Stimulated activated effector memory CD8-positive, alpha-beta T cell treated with anti-CD3 and anti-CD28 coated beads, Interleukin-12 subunit alpha, Interleukin-12 subunit beta, amount 100 ng/mL, for 72 hours (primary cell): ENCODE results near the gene RAD51D.

Experiments used
- ATAC-seq: fragments of 150-1000 bp; cut with Tn5 transposase; 2 replicates; pipeline ENCODE4 v1.10.0; 2021
- DNase-seq, 2 donors: peaks; one replicate each; pipeline ENCODE4 v3.0.0; 2021 to 2022; ENCODE audit warnings: low spot score in 2 of 2
- H3K27ac Mint-ChIP-seq: one replicate; pipeline ENCODE4 v1.8.0; 2022; ENCODE audit warnings: mild to moderate bottlenecking, mixed read lengths
- H3K36me3 Mint-ChIP-seq: one replicate; pipeline ENCODE4 v1.8.0; 2022; ENCODE audit warnings: mild to moderate bottlenecking, mixed read lengths
- H3K4me1 Mint-ChIP-seq: one replicate; pipeline ENCODE4 v1.8.0; 2022; ENCODE audit warnings: mixed read lengths
- H3K4me3 Mint-ChIP-seq: one replicate; pipeline ENCODE4 v1.8.0; 2022; ENCODE audit warnings: mild to moderate bottlenecking, mixed read lengths
- H3K9me3 Mint-ChIP-seq: one replicate; pipeline ENCODE4 v1.8.0; 2022; ENCODE audit warnings: mixed read lengths

The RAD51D gene

GRCh38 chr17:35149941-35150340 is 30.3 kb upstream of the RAD51D start:
- H3K9me3 Mint-ChIP-seq, result no peaks in the 10 kb centered on the region
- no peak overlapping the region for H3K4me3 Mint-ChIP-seq
- H3K4me1 Mint-ChIP-seq, result no peaks in the 10 kb centered on the region
- H3K36me3 Mint-ChIP-seq, result no peaks in the 10 kb centered on the region
- DNase-seq (no peak), ATAC-seq (no peak)
- no peak overlapping the region for H3K27ac Mint-ChIP-seq

- Mint-ChIP-seq H3K27ac (no peak overlapping the region), H3K4me3 (no peak overlapping the region), H3K9me3 (no peaks in the 10 kb centered on the region), H3K4me1 (peaks cover 6% of the 10 kb centered on the region), H3K36me3 (no peaks in the 10 kb centered on the region)
- no peak for ATAC-seq
- DNase-seq, result no peak
Measured at GRCh38 chr17:35148144-35148543, 28.5 kb upstream of the RAD51D start.

- Mint-ChIP-seq H3K36me3 (no peaks in the 10 kb centered on the region), H3K27ac (no peak within 1 kb of the TSS), H3K9me3 (no peaks in the 10 kb centered on the region), H3K4me3 (no peak within 1 kb of the TSS), H3K4me1 (peaks cover 6% of the 10 kb centered on the region)
- no peak for DNase-seq
- ATAC-seq, result no peak
Measured at GRCh38 chr17:35147375-35147905, 27.8 kb upstream of the RAD51D start, which contains the start of gene UNC45B. TSS of gene UNC45B (plus strand) at chr17:35147817. CDS start at chr17:35148264, 447 bp downstream.

- ATAC-seq (no peak), DNase-seq (no peak)
- H3K4me3 Mint-ChIP-seq, result no peak overlapping the region
- no peaks in the 10 kb centered on the region for H3K36me3 Mint-ChIP-seq
- H3K9me3 Mint-ChIP-seq, result no peaks in the 10 kb centered on the region
- H3K27ac Mint-ChIP-seq, result no peak overlapping the region
- H3K4me1 Mint-ChIP-seq, result peaks cover 6% of the 10 kb centered on the region
Measured at GRCh38 chr17:35146214-35146833, 26.7 kb upstream of the RAD51D start.

- Mint-ChIP-seq H3K9me3 (no peaks in the 10 kb centered on the region), H3K27ac (no peak overlapping the region), H3K4me1 (peaks cover 6% of the 10 kb centered on the region), H3K4me3 (no peak overlapping the region), H3K36me3 (peaks cover 9% of the 10 kb centered on the region)
- DNase-seq, result no peak
- ATAC-seq, result no peak
Measured at GRCh38 chr17:35144840-35145239, 25.2 kb upstream of the RAD51D start.

- Mint-ChIP-seq H3K36me3 (peaks cover 33% of the 10 kb centered on the region), H3K9me3 (no peaks in the 10 kb centered on the region), H3K4me1 (peaks cover 6% of the 10 kb centered on the region), H3K4me3 (peak overlapping the region; percentile 73), H3K27ac (peak overlapping the region; percentile 76)
- ATAC-seq, result peak; percentile 9
- DNase-seq, result no peak
Measured at GRCh38 chr17:35142467-35142796, 22.8 kb upstream of the RAD51D start.

- ATAC-seq, result peak; percentile 97
- peaks cover 6% of the 10 kb centered on the region for H3K4me1 Mint-ChIP-seq
- H3K27ac Mint-ChIP-seq, result peak within 1 kb of the TSS; percentile 76
- H3K4me3 Mint-ChIP-seq, result peak within 1 kb of the TSS; percentile 73
- no peaks in the 10 kb centered on the region for H3K9me3 Mint-ChIP-seq
- H3K36me3 Mint-ChIP-seq, result peaks cover 39% of the 10 kb centered on the region
- peak; percentile 93 to 95 for DNase-seq
Measured at GRCh38 chr17:35141681-35142466, 22.2 kb upstream of the RAD51D start, which contains the start of gene NLE1. TSS of gene NLE1 (minus strand) at chr17:35142303. CDS start at chr17:35142275, 28 bp downstream.

- Mint-ChIP-seq H3K4me3 (no peak overlapping the region), H3K36me3 (peaks cover 76% of the 10 kb centered on the region), H3K4me1 (peaks cover 7% of the 10 kb centered on the region), H3K9me3 (no peaks in the 10 kb centered on the region), H3K27ac (no peak overlapping the region)
- ATAC-seq, result no peak
- no peak for DNase-seq
Measured at GRCh38 chr17:35138218-35138617, 18.6 kb upstream of the RAD51D start.

GRCh38 chr17:35135322-35135721 is 15.7 kb upstream of the RAD51D start:
- Mint-ChIP-seq H3K4me1 (peaks cover 7% of the 10 kb centered on the region), H3K4me3 (no peak overlapping the region), H3K9me3 (no peaks in the 10 kb centered on the region), H3K36me3 (peaks cover 88% of the 10 kb centered on the region), H3K27ac (no peak overlapping the region)
- ATAC-seq, result no peak
- no peak for DNase-seq

GRCh38 chr17:35132816-35133550 is 13.3 kb upstream of the RAD51D start:
- DNase-seq, result no peak
- peak overlapping the region; percentile 45 for H3K27ac Mint-ChIP-seq
- H3K9me3 Mint-ChIP-seq, result no peaks in the 10 kb centered on the region
- peaks cover 65% of the 10 kb centered on the region for H3K36me3 Mint-ChIP-seq
- no peak overlapping the region for H3K4me3 Mint-ChIP-seq
- H3K4me1 Mint-ChIP-seq, result peaks cover 7% of the 10 kb centered on the region
- no peak for ATAC-seq

GRCh38 chr17:35132099-35132498 is 12.4 kb upstream of the RAD51D start:
- Mint-ChIP-seq H3K4me1 (peaks cover 7% of the 10 kb centered on the region), H3K4me3 (no peak overlapping the region), H3K27ac (peak overlapping the region; percentile 45), H3K36me3 (peaks cover 56% of the 10 kb centered on the region), H3K9me3 (no peaks in the 10 kb centered on the region)
- ATAC-seq (no peak), DNase-seq (no peak)

GRCh38 chr17:35130392-35130791 is 10.7 kb upstream of the RAD51D start:
- no peaks in the 10 kb centered on the region for H3K9me3 Mint-ChIP-seq
- H3K27ac Mint-ChIP-seq, result peak overlapping the region; percentile 45
- ATAC-seq (no peak), DNase-seq (no peak)
- peaks cover 39% of the 10 kb centered on the region for H3K36me3 Mint-ChIP-seq
- peaks cover 7% of the 10 kb centered on the region for H3K4me1 Mint-ChIP-seq
- H3K4me3 Mint-ChIP-seq, result no peak overlapping the region

- Mint-ChIP-seq H3K36me3 (peaks cover 35% of the 10 kb centered on the region), H3K4me1 (peaks cover 7% of the 10 kb centered on the region), H3K27ac (no peak overlapping the region), H3K9me3 (no peaks in the 10 kb centered on the region), H3K4me3 (no peak overlapping the region)
- ATAC-seq (no peak), DNase-seq (no peak)
Measured at GRCh38 chr17:35129973-35130351, 10.3 kb upstream of the RAD51D start.

- ATAC-seq, result no peak
- H3K27ac Mint-ChIP-seq, result peak overlapping the region; percentile 60
- no peak overlapping the region for H3K4me3 Mint-ChIP-seq
Measured at GRCh38 chr17:35129154-35129972, 9.7 kb upstream of the RAD51D start.

More at GRCh38 chr17:35129154-35129972, 9.7 kb upstream of the RAD51D start:
- Mint-ChIP-seq H3K4me1 (peaks cover 7% of the 10 kb centered on the region), H3K36me3 (peaks cover 29% of the 10 kb centered on the region), H3K9me3 (no peaks in the 10 kb centered on the region)
- DNase-seq, result no peak
